RWPE2 (cell line): Measurements from ENCODE around the gene SAFB2.

Experiments
- ATAC-seq: fragments of 200-7000 bp; cut with Tn5 transposase; 3 replicates; pipeline ENCODE4 v1.9.1; 2021; ENCODE audit warnings: low read depth
- DNase-seq: peaks from one replicate; pipeline ENCODE4 v3.0.0-alpha.2; 2020; ENCODE audit warnings: low spot score
- H3K27ac ChIP-seq: fragments of 450-650 bp; 2 replicates; pipeline ENCODE4 v1.5.1; 2017; ENCODE audit warnings: mild to moderate bottlenecking; ENCODE audit not compliant: poor library complexity, severe bottlenecking
- H3K27me3 ChIP-seq: fragments of 250-450 bp; sonication (Bioruptor Pico); 2 replicates; pipeline ENCODE4 v1.5.1; 2021; ENCODE audit warnings: mild to moderate bottlenecking, moderate library complexity; ENCODE audit not compliant: insufficient read depth, poor library complexity, severe bottlenecking
- H3K36me3 ChIP-seq: fragments of 250-450 bp; sonication (Bioruptor Pico); 2 replicates; pipeline ENCODE4 v1.5.1; 2020; ENCODE audit warnings: low read depth, mild to moderate bottlenecking, moderate library complexity
- H3K4me1 ChIP-seq: fragments of 250-450 bp; sonication (Bioruptor Pico); 2 replicates; pipeline ENCODE4 v1.5.1; 2021; ENCODE audit warnings: mild to moderate bottlenecking, moderate library complexity; ENCODE audit not compliant: insufficient read depth, poor library complexity, severe bottlenecking
- H3K4me3 ChIP-seq: fragments of 250-450 bp; sonication (Bioruptor Pico); 2 replicates; pipeline ENCODE4 v1.5.1; 2021; ENCODE audit warnings: mild to moderate bottlenecking, moderate library complexity; ENCODE audit not compliant: severe bottlenecking
- H3K9me3 ChIP-seq: fragments of 250-450 bp; sonication (Bioruptor Pico); 2 replicates; pipeline ENCODE4 v1.5.1; 2021; ENCODE audit warnings: mild to moderate bottlenecking, moderate library complexity; ENCODE audit not compliant: severe bottlenecking
- TF ChIP-seq, protein P1 (sequence below): fragments of 450-650 bp; IDR thresholded peaks from one replicate; pipeline ENCODE4 v1.5.1; 2017; ENCODE audit warnings: mild to moderate bottlenecking, moderate library complexity; ENCODE audit not compliant: poor library complexity, severe bottlenecking

SAFB2 gene

DNA sequence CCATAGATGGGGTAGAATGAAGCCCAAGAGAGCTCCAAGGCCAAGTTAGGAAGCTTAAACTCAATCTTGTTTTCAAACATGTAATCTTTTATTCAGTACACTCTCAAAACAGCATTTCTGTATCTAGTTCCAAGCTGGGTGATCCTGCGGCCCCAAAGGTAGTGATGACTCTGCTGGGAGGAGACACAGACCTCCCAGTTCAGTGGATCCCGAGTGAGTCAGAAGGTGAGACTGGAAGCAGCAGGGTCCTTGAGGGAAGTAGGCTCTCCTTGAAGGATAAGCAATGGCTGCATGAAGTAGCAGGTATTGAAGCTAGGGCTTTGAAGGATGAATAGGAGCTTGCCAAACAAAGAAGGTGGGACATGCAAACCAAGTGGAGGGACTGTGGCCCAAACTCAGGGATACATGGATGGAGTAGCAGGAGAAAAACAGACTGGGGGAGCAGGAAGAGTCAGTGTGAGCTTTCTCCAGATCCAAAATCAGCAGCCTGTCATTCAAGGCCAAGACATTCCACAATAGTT lies 64.4 kb downstream of the SAFB2 start:
- no peaks in the 10 kb centered on the region for H3K4me1 ChIP-seq
- TF ChIP-seq, protein P1, sequence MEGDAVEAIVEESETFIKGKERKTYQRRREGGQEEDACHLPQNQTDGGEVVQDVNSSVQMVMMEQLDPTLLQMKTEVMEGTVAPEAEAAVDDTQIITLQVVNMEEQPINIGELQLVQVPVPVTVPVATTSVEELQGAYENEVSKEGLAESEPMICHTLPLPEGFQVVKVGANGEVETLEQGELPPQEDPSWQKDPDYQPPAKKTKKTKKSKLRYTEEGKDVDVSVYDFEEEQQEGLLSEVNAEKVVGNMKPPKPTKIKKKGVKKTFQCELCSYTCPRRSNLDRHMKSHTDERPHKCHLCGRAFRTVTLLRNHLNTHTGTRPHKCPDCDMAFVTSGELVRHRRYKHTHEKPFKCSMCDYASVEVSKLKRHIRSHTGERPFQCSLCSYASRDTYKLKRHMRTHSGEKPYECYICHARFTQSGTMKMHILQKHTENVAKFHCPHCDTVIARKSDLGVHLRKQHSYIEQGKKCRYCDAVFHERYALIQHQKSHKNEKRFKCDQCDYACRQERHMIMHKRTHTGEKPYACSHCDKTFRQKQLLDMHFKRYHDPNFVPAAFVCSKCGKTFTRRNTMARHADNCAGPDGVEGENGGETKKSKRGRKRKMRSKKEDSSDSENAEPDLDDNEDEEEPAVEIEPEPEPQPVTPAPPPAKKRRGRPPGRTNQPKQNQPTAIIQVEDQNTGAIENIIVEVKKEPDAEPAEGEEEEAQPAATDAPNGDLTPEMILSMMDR = no peak
- H3K27me3 ChIP-seq = no peaks in the 10 kb centered on the region
- H3K36me3 ChIP-seq = no peaks in the 10 kb centered on the region
- H3K27ac ChIP-seq = no peak overlapping the region
- no peaks in the 10 kb centered on the region for H3K9me3 ChIP-seq
- no peak overlapping the region for H3K4me3 ChIP-seq
- DNase-seq (no peak), ATAC-seq (peak; percentile 50; the same call in 2 of the 3 replicates)

DNA sequence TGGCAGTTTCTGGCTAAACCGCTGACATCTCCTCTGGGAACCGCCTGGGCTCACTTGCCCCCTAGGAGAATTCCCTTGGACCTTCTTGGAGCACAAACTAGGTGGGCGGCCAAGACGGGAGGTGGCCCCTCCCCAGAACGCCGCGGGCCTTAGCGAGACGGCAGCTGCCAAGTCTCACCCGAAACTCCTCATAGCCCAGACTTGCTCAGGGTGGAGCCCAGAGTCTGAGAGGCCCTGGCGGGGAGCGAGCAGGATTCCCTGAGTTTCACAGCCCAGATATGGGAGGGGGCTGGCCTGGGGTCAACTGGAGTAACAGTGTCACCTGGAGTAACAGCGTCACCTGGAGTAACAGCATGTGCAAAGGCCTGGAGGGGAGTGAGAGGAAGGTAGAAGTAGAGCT lies 64.9 kb downstream of the SAFB2 start:
- Histone ChIP-seq H3K9me3 (no peaks in the 10 kb centered on the region), H3K4me3 (no peak overlapping the region), H3K27me3 (no peaks in the 10 kb centered on the region), H3K27ac (no peak overlapping the region), H3K4me1 (no peaks in the 10 kb centered on the region), H3K36me3 (no peaks in the 10 kb centered on the region)
- TF ChIP-seq, protein P1 = no peak
- ATAC-seq (peak; percentile 42; the same call in 1 of the 3 replicates), DNase-seq (no peak)

DNA sequence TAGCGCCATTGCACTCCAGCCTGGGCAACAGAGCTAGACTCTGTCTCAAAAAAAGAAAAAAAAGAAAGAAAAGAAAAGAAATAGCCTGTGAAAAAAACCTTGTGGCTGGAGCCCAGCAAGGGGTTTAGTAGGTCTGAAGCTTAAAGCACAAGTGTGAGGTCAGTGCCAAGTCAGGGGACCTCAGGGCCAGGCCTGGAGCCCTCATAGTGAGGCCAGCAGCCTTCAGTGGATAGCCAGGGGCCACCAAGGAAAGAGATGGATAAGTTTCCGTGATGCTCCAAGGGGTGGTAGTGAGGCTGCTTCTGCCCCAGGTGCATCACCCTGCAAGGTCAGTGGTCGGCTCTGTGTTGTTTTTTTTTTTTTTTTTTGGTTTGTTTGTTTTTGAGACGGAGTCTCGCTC lies 67.7 kb downstream of the SAFB2 start:
- DNase-seq = no peak
- no peaks in the 10 kb centered on the region for H3K4me1 ChIP-seq
- H3K9me3 ChIP-seq = no peaks in the 10 kb centered on the region
- H3K27ac ChIP-seq = no peak overlapping the region
- no peaks in the 10 kb centered on the region for H3K27me3 ChIP-seq
- TF ChIP-seq, protein P1 = no peak
- ATAC-seq = no peak
- no peak overlapping the region for H3K4me3 ChIP-seq
- H3K36me3 ChIP-seq = no peaks in the 10 kb centered on the region

DNA sequence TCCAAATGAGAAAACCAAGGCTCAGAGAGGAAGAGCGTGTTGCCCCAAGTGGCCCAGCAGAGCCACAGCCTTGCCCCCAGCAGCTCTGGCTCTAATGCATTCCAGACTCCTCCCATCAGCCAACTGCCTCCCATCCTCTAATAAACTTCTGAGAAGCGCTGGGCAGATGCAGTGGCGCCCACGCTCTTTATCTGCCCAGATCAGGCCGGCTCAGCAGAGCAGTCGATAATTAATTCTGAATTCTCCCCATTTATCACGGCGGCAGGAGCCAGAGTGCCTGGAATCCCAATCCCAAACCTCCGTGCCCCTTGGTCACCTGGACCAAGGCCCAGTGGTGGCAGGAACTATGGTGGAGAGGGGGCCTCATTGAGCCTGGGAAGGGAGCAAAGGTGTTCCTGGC lies 68.7 kb downstream of the SAFB2 start:
- Histone ChIP-seq H3K4me3 (no peak overlapping the region), H3K36me3 (no peaks in the 10 kb centered on the region), H3K9me3 (no peaks in the 10 kb centered on the region), H3K4me1 (no peaks in the 10 kb centered on the region), H3K27me3 (no peaks in the 10 kb centered on the region), H3K27ac (no peak overlapping the region)
- DNase-seq = no peak
- ATAC-seq = no peak
- TF ChIP-seq, protein P1 = no peak

DNA sequence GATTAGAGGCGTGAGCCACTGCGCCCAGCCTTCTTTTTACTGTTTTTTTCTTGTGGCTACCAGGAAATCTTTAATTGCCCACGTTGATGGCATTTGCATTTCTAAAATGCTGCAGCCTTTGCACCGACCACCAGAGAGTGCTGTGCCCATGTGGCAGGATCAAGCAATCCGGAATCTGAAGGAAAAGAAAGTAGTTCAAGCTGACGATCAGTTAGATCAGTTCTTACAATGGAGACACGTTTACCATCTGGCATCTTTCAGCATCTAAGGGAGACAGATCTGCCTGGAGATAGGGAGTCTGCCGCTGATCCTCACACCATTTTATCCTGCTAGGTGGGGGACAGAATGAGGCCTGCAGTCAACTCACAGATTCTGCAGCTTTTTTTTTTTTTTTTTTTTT lies 74.7 kb downstream of the SAFB2 start:
- Histone ChIP-seq H3K9me3 (no peaks in the 10 kb centered on the region), H3K36me3 (no peaks in the 10 kb centered on the region), H3K4me1 (no peaks in the 10 kb centered on the region), H3K27ac (no peak overlapping the region), H3K4me3 (no peak overlapping the region), H3K27me3 (no peaks in the 10 kb centered on the region)
- ATAC-seq (0 out of 3 replicates have a peak, but pooled peaks have one; percentile 21), DNase-seq (no peak)
- TF ChIP-seq, protein P1 = peak; percentile 58
